Panc1 (cell line): ENCODE measurements around the gene MT1B. TPM values are rescaled to one million over a fixed set of nuclear protein-coding genes. Genes with fewer than 3 reads are reported as not detected.
A peak's percentile ranks its signal among the peaks of the same experiment; 100 is the strongest.

Experiments
- ATAC-seq: fragments of 200-7000 bp; cut with Tn5 transposase; 2 replicates; pipeline ENCODE4 v1.9.1; 2020; ENCODE audit warnings: mild to moderate bottlenecking, moderate library complexity
- BruUV-seq: library from RNA; stranded (reverse); fragments of 400-500 nt; replicated peaks from 2 replicates; lab custom pipeline; 2021; lab: Mats Ljungman, UMichigan
- CTCF ChIA-PET: fragments of 300-600 bp; sonication (Branson Sonifier 250); formaldehyde crosslinking; loops from one replicate; lab custom pipeline; 2022; ENCODE audit warnings: antibody characterized with exemption; lab: Charles Lee
- POLR2A ChIA-PET: fragments of 300-600 bp; sonication (Branson Sonifier 250); formaldehyde crosslinking; loops from one replicate; lab custom pipeline; 2022; ENCODE audit warnings: antibody characterized with exemption; lab: Charles Lee
- DNase-seq: peaks from one replicate; pipeline ENCODE4 v3.0.0-alpha.2; 2010; ENCODE audit warnings: low read depth, low spot score
- H3K27ac ChIP-seq: 2 replicates; pipeline ENCODE4 v1.5.1; 2011; ENCODE audit warnings: mild to moderate bottlenecking, low read length, inconsistent platforms
- H3K27me3 ChIP-seq: fragments of 200-500 bp; sonication (Bioruptor generic); 2 replicates; pipeline ENCODE4 v1.6.0; 2014; ENCODE audit warnings: low read length, inconsistent platforms; ENCODE audit not compliant: control insufficient read depth, insufficient read depth
- H3K36me3 ChIP-seq: fragments of 200-500 bp; sonication (Bioruptor generic); 2 replicates; pipeline ENCODE4 v1.5.1; 2014; ENCODE audit warnings: inconsistent platforms, mild to moderate bottlenecking, low read length, moderate library complexity; ENCODE audit not compliant: control insufficient read depth, insufficient read depth
- H3K4me1 ChIP-seq: 2 replicates; pipeline ENCODE4 v1.5.1; 2011; ENCODE audit warnings: inconsistent platforms, mild to moderate bottlenecking, low read length, moderate library complexity; ENCODE audit not compliant: control insufficient read depth, insufficient read depth
- H3K4me3 ChIP-seq, 2 experiments: 2 replicates each; pipeline ENCODE4 v1.5.1; 2011 to 2012; ENCODE audit warnings: low read depth in 2 of 2, low read length in 2 of 2, mild to moderate bottlenecking in 2 of 2, inconsistent platforms in 1 of 2, moderate library complexity in 1 of 2
- H3K9me3 ChIP-seq: fragments of 200-500 bp; sonication (Bioruptor generic); 2 replicates; pipeline ENCODE4 v1.5.1; 2014; ENCODE audit warnings: low read depth, mild to moderate bottlenecking, inconsistent platforms, low read length, moderate library complexity; ENCODE audit not compliant: control insufficient read depth, insufficient read depth
- POLR2AphosphoS5 ChIP-seq: IDR thresholded peaks from 2 replicates; pipeline ENCODE4 v1.6.1; 2012; ENCODE audit warnings: mild to moderate bottlenecking, low read depth, low read length, moderate library complexity
- SIN3A ChIP-seq: IDR thresholded peaks from 2 replicates; pipeline ENCODE4 v1.6.1; 2012; ENCODE audit warnings: low read depth, mild to moderate bottlenecking, low read length, moderate library complexity, borderline replicate concordance; ENCODE audit not compliant: insufficient read depth
- TCF7L2 ChIP-seq: IDR thresholded peaks from 2 replicates; pipeline ENCODE4 v1.6.1; 2011; ENCODE audit warnings: mild to moderate bottlenecking, low read depth, low read length, inconsistent platforms
- in situ Hi-C: cut with HindIII; loops from 2 replicates; pipeline ENCODE4 v1.10.0; 2016; ENCODE audit warnings: low sequenced_read_pairs, low pct_unique_long_range_greater_than_20kb
- intact Hi-C: fragments of 100-400 bp; cut with micrococcal nuclease; formaldehyde crosslinking; loops from one replicate; pipeline ENCODE4 v1.10.0; 2022; ENCODE audit not compliant: unreplicated experiment
- total RNA-seq: library from RNA; stranded (reverse); gene quantifications from one replicate; pipeline ENCODE4 v1.2.1, GENCODE V29; 2021; ENCODE audit not compliant: unreplicated experiment
- TF ChIP-seq, protein P1 (sequence below): fragments of 450-650 bp; IDR thresholded peaks from 2 replicates; pipeline ENCODE4 v1.5.1; 2017; ENCODE audit warnings: mild to moderate bottlenecking
- TF ChIP-seq, protein P2 (sequence below), 2 experiments: IDR thresholded peaks; 2 replicates each; pipeline ENCODE4 v1.6.1; 2011 to 2012; ENCODE audit warnings: low read depth in 2 of 2, control low read depth in 1 of 2, low read length in 1 of 2, mild to moderate bottlenecking in 1 of 2, moderate library complexity in 1 of 2; ENCODE audit not compliant: insufficient read depth in 1 of 2

MT1B gene
- total RNA-seq, 1 experiment from 2014 or later: not detected

DNA sequence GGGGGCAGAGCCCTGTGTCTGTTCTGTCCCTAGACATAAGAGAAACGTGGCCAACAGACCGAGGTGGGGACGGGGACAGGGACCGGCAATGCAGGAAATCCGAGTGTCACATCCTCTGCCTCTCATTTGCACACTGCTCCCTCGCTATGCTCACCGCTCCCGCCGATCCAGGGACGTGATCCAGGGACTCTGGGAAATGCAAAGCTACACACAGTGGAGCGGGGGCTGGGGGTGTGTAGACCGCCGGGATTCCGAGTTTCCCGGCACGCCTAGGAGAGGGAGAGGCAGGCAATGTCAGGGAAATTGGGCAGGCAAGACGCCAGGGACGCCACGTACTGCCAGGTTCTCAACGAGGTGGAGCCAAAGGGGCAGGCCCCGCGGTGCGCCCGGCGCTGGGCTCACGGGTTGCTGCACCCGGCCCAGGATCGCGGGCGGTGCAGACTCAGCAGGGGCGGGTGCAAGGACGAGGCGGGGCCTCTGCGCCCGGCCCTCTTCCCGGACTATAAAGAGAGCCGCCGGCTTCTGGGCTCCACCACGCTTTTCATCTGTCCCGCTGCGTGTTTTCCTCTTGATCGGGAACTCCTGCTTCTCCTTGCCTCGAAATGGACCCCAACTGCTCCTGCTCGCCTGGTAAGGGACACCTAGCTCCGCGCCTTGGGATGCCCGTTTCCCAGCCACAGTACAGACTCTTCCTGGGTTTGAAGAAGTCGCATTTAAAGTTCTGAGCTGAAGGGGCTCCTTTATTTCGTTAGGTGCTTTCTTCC is 30.4 kb downstream of the MT1B start, which contains the start of gene MT1X:
TSS of gene MT1X (plus strand) at position 532 of the 764 bp plus-strand sequence. CDS start at position 603, 71 bp downstream.
- TF ChIP-seq TCF7L2 (peak; percentile 92), SIN3A (no peak), POLR2AphosphoS5 (peak; percentile 78)
- TF ChIP-seq, protein P1, sequence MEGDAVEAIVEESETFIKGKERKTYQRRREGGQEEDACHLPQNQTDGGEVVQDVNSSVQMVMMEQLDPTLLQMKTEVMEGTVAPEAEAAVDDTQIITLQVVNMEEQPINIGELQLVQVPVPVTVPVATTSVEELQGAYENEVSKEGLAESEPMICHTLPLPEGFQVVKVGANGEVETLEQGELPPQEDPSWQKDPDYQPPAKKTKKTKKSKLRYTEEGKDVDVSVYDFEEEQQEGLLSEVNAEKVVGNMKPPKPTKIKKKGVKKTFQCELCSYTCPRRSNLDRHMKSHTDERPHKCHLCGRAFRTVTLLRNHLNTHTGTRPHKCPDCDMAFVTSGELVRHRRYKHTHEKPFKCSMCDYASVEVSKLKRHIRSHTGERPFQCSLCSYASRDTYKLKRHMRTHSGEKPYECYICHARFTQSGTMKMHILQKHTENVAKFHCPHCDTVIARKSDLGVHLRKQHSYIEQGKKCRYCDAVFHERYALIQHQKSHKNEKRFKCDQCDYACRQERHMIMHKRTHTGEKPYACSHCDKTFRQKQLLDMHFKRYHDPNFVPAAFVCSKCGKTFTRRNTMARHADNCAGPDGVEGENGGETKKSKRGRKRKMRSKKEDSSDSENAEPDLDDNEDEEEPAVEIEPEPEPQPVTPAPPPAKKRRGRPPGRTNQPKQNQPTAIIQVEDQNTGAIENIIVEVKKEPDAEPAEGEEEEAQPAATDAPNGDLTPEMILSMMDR: no peak
- TF ChIP-seq, protein P2, sequence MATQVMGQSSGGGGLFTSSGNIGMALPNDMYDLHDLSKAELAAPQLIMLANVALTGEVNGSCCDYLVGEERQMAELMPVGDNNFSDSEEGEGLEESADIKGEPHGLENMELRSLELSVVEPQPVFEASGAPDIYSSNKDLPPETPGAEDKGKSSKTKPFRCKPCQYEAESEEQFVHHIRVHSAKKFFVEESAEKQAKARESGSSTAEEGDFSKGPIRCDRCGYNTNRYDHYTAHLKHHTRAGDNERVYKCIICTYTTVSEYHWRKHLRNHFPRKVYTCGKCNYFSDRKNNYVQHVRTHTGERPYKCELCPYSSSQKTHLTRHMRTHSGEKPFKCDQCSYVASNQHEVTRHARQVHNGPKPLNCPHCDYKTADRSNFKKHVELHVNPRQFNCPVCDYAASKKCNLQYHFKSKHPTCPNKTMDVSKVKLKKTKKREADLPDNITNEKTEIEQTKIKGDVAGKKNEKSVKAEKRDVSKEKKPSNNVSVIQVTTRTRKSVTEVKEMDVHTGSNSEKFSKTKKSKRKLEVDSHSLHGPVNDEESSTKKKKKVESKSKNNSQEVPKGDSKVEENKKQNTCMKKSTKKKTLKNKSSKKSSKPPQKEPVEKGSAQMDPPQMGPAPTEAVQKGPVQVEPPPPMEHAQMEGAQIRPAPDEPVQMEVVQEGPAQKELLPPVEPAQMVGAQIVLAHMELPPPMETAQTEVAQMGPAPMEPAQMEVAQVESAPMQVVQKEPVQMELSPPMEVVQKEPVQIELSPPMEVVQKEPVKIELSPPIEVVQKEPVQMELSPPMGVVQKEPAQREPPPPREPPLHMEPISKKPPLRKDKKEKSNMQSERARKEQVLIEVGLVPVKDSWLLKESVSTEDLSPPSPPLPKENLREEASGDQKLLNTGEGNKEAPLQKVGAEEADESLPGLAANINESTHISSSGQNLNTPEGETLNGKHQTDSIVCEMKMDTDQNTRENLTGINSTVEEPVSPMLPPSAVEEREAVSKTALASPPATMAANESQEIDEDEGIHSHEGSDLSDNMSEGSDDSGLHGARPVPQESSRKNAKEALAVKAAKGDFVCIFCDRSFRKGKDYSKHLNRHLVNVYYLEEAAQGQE (IDR thresholded peaks at IDR 0.05; ENCODE audit: insufficient read depth in 1 of 2, low read depth in 2 of 2, low read length in 1 of 2): no peak
- DNase-seq: no peak
- intact Hi-C loops: no loop called here
- no peaks in the 10 kb centered on the region; the same call in 1 of the 2 replicates for H3K9me3 ChIP-seq
- no peaks in the 10 kb centered on the region for H3K36me3 ChIP-seq
- in situ Hi-C loops: no loop called here
- no TSS peak for BruUV-seq
- H3K4me1 ChIP-seq: peaks cover 7% of the 10 kb centered on the region
- POLR2A ChIA-PET: interaction anchor here (0.5 to 0.6 kb wide), 2 partner anchors 9 to 156 kb away, joined by 4 to 7 read pairs; no protein-coding TSS in a partner anchor
- H3K27me3 ChIP-seq: no peaks in the 10 kb centered on the region
- H3K27ac ChIP-seq: peak within 1 kb of the TSS; percentile 86
- peak; percentile 99 for ATAC-seq
- CTCF ChIA-PET: no interaction called here
- H3K4me3 ChIP-seq: peak within 1 kb of the TSS; percentile 68 to 75

DNA sequence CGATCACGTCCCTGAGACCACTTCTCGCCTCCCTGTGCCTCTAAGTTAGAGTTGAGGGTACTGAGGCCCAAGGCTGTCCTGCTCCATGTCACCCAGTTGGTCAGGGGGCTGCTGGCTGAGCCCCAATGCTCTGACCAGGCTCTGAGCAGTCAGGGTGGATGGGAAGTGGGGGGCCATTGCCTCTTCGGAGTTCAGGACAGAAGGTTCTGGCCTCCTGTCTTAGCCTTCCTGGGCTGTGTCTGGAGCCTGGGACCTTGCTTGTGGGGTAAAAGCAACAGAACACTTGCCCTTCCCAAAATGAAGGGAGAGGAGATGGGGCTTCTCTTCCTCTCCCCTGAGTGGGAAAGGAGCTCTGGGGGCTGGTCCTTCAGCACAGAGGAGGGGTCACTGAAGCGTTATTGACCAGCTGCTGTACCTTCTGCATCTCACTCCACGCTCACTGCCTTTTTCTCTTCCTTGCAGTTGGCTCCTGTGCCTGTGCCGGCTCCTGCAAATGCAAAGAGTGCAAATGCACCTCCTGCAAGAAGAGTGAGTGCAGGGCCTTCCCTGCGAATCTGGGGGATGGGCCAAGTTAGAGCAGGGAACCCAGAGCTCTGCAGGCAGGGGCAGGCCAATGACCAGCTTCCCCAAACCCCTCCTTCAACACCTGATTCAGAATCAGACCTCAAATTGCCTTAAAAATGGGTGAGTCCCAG is 31.2 kb downstream of the MT1B start:
- DNase-seq (no peak), ATAC-seq (0 out of 2 replicates have a peak, but pooled peaks have one; percentile 3)
- intact Hi-C loops: no loop called here
- Histone ChIP-seq H3K27ac (peak overlapping the region; percentile 86), H3K9me3 (no peaks in the 10 kb centered on the region; the same call in 1 of the 2 replicates), H3K27me3 (no peaks in the 10 kb centered on the region), H3K4me3 (peak overlapping the region; percentile 68 to 75), H3K36me3 (no peaks in the 10 kb centered on the region), H3K4me1 (peaks cover 7% of the 10 kb centered on the region)
- TSS peak; percentile 95 for BruUV-seq
- in situ Hi-C loops: no loop called here
- TF ChIP-seq TCF7L2: no peak
- TF ChIP-seq, protein P2 (IDR thresholded peaks at IDR 0.05; ENCODE audit: insufficient read depth in 1 of 2, low read depth in 2 of 2, low read length in 1 of 2): no peak
- POLR2A ChIA-PET: interaction anchor here (0.5 kb wide), 1 partner anchor 156 kb away, joined by 4 read pairs; no protein-coding TSS in a partner anchor
- CTCF ChIA-PET: interaction anchor here (1.2 kb wide), 1 partner anchor 19 kb away, joined by 5 read pairs; no protein-coding TSS in a partner anchor
